Calu3 (cell line): ENCODE results near the gene MRPS18B. TPM values are rescaled to one million over a fixed set of nuclear protein-coding genes. Genes with fewer than 3 reads are reported as not detected.

Experiments
- BruUV-seq: library from RNA; stranded (reverse); fragments of 400-500 nt; replicated peaks from 2 replicates; lab custom pipeline; 2021; lab: Mats Ljungman, UMichigan
- CTCF ChIA-PET: fragments of 300-600 bp; sonication (Branson Sonifier 250); formaldehyde crosslinking; loops from one replicate; lab custom pipeline; 2022; ENCODE audit warnings: antibody characterized with exemption; lab: Charles Lee
- DNase-seq: peaks from one replicate; pipeline ENCODE4 v3.0.0; 2022
- H3K27ac Mint-ChIP-seq: one replicate; pipeline ENCODE4 v1.8.0; 2022; ENCODE audit warnings: mixed read lengths; ENCODE audit not compliant: unreplicated experiment
- H3K27me3 Mint-ChIP-seq: one replicate; pipeline ENCODE4 v1.8.0; 2022; ENCODE audit warnings: mixed read lengths; ENCODE audit not compliant: unreplicated experiment
- H3K36me3 Mint-ChIP-seq: one replicate; pipeline ENCODE4 v1.8.0; 2022; ENCODE audit warnings: mild to moderate bottlenecking, moderate library complexity, mixed read lengths; ENCODE audit not compliant: insufficient read depth, unreplicated experiment
- H3K4me1 Mint-ChIP-seq: one replicate; pipeline ENCODE4 v1.8.0; 2022; ENCODE audit warnings: mild to moderate bottlenecking, low read depth, mixed read lengths; ENCODE audit not compliant: unreplicated experiment
- H3K4me3 Mint-ChIP-seq: one replicate; pipeline ENCODE4 v1.8.0; 2022; ENCODE audit warnings: mild to moderate bottlenecking, low read depth, moderate library complexity, mixed read lengths; ENCODE audit not compliant: unreplicated experiment
- H3K9me3 Mint-ChIP-seq: one replicate; pipeline ENCODE4 v1.8.0; 2022; ENCODE audit warnings: low read depth, mixed read lengths; ENCODE audit not compliant: unreplicated experiment
- intact Hi-C: fragments of 100-400 bp; cut with micrococcal nuclease; formaldehyde crosslinking; loops from one replicate; pipeline ENCODE4 v1.10.0; 2022; ENCODE audit not compliant: unreplicated experiment
- total RNA-seq: library from RNA; stranded (reverse); gene quantifications from 2 replicates; pipeline ENCODE4 v1.2.3, GENCODE V29; 2022
- TF ChIP-seq, protein P1 (sequence below): fragments of 200-600 bp; IDR thresholded peaks from one replicate; pipeline ENCODE4 v1.8.0; 2022; ENCODE audit warnings: antibody characterized with exemption; ENCODE audit not compliant: unreplicated experiment

The MRPS18B gene
- total RNA-seq, 1 experiment from 2014 or later: 103 TPM

DNA sequence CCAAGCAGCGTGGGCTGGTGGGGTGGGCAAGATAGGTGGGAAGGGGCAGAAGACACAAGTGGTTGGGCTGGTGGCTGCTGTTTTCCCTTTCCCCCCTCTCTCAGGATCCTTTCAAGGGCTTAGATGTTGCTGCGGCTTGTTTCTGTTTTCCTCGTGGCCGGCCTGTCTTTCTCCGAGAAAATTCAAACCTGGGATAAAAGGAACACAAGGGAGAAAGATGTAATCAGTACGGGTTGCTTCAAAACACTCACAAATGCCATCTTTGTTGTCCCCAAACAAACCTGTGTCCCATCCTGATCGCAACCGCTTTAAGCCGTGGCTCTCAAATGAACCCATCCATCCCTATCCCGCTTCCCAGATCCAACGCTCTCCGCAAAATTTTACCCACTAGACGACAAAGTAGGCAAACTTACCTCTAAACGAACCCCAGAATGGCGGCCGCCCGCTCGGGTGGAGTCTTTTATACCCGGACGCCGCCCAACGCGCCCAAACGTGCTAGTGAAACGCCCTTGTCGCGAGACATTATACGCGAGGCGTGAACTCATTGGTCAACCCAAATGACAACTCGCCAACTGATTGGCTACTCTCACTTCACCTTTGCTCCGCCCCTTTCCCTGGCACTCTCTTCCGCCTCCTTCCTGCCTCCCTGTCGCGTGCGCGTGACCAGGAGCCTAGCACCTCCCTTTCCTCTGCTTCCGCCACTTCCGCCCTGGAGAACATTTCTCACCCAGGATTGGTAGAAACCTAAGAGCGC, 652 bp upstream of the MRPS18B start, which contains the start of gene PPP1R10:
TSS of gene PPP1R10 (minus strand) at position 433 of the 754 bp plus-strand sequence. CDS start 7,299 bp downstream, outside the sequence.
- TF ChIP-seq, protein P1, sequence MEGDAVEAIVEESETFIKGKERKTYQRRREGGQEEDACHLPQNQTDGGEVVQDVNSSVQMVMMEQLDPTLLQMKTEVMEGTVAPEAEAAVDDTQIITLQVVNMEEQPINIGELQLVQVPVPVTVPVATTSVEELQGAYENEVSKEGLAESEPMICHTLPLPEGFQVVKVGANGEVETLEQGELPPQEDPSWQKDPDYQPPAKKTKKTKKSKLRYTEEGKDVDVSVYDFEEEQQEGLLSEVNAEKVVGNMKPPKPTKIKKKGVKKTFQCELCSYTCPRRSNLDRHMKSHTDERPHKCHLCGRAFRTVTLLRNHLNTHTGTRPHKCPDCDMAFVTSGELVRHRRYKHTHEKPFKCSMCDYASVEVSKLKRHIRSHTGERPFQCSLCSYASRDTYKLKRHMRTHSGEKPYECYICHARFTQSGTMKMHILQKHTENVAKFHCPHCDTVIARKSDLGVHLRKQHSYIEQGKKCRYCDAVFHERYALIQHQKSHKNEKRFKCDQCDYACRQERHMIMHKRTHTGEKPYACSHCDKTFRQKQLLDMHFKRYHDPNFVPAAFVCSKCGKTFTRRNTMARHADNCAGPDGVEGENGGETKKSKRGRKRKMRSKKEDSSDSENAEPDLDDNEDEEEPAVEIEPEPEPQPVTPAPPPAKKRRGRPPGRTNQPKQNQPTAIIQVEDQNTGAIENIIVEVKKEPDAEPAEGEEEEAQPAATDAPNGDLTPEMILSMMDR: no peak
- BruUV-seq: TSS peak; percentile 65
- Mint-ChIP-seq H3K36me3 (peaks cover 93% of the 10 kb centered on the region), H3K4me1 (peaks cover 48% of the 10 kb centered on the region), H3K27me3 (peaks cover 16% of the 10 kb centered on the region), H3K27ac (peak within 1 kb of the TSS; percentile 98), H3K9me3 (no peaks in the 10 kb centered on the region), H3K4me3 (peak within 1 kb of the TSS; percentile 70)
- peak; percentile 99 for DNase-seq
- CTCF ChIA-PET: interaction anchor here (0.6 to 2.0 kb wide), 2 partner anchors 30 to 114 kb away, joined by 3 to 10 read pairs; no protein-coding TSS in a partner anchor
- intact Hi-C loops: loop anchor here (5.0 kb wide), 1 partner anchor 105 kb away; the partner anchor contains the start of gene TUBB

DNA sequence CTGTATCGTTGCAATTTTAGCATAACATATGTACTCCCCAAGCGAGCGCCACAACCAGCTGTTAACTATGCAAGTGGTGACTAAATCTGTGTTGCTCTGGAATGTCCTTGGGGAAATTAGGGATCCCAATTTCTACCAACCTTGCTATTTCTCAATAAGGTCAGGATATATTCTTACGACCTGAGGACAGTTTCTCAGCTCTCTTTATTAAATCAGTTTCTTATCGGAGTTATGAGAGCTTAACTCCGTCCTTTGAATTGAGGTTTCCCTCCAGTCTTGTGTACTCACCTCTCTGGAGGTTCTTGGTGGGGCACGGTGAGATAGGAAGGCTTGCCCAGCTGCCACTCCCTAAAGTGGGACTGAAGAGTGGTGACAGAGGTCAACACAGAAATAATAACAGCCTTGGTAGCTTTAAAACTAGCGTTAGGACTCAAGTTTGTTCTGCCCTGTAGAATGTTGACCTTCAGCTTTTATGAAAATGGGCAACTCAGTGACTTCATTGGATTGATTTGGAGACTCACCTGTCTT, 694 bp downstream of the MRPS18B start:
- intact Hi-C loops: loop anchor here (5.0 kb wide), 1 partner anchor 104 kb away; the partner anchor contains the start of gene TUBB
- H3K9me3 Mint-ChIP-seq: no peaks in the 10 kb centered on the region
- TF ChIP-seq, protein P1: no peak

DNA sequence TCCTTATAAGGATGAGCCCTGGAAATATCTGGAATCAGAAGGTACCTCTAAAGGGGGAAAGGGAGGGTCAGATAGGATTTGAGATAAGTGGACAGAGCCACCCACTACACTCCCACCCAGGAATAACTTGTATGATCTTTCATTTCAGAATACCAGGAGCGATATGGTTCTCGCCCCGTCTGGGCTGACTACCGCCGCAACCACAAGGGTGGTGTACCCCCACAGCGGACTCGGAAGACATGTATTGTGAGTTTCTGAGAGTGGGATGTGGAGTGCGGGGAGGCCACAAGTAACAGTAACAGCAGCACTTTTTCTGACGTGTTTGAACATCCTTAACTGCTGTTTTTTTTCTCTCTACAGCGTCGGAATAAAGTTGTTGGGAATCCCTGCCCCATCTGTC, 1.9 kb downstream of the MRPS18B start:
- intact Hi-C loops: loop anchor here (5.0 kb wide), 1 partner anchor 103 kb away; the partner anchor contains the start of gene TUBB
- peaks cover 96% of the 10 kb centered on the region for H3K36me3 Mint-ChIP-seq
- peaks cover 34% of the 10 kb centered on the region for H3K4me1 Mint-ChIP-seq
- no peak for DNase-seq
- H3K27ac Mint-ChIP-seq: peak overlapping the region; percentile 98
- no TSS peak for BruUV-seq
- CTCF ChIA-PET: no interaction called here
- TF ChIP-seq, protein P1: no peak
- peak overlapping the region; percentile 70 for H3K4me3 Mint-ChIP-seq
- no peaks in the 10 kb centered on the region for H3K9me3 Mint-ChIP-seq
- H3K27me3 Mint-ChIP-seq: peaks cover 16% of the 10 kb centered on the region

More for the DNA sequence above, 694 bp downstream of the MRPS18B start:
- Mint-ChIP-seq H3K4me3 (peak overlapping the region; percentile 70), H3K36me3 (peaks cover 98% of the 10 kb centered on the region), H3K27me3 (peaks cover 16% of the 10 kb centered on the region), H3K4me1 (peaks cover 44% of the 10 kb centered on the region), H3K27ac (peak overlapping the region; percentile 98)
- CTCF ChIA-PET: interaction anchor here (1.2 to 2.0 kb wide), 2 partner anchors 54 to 113 kb away, joined by 4 to 10 read pairs; partner anchors contain the start of gene DHX16
- no TSS peak for BruUV-seq
- DNase-seq: no peak

DNA sequence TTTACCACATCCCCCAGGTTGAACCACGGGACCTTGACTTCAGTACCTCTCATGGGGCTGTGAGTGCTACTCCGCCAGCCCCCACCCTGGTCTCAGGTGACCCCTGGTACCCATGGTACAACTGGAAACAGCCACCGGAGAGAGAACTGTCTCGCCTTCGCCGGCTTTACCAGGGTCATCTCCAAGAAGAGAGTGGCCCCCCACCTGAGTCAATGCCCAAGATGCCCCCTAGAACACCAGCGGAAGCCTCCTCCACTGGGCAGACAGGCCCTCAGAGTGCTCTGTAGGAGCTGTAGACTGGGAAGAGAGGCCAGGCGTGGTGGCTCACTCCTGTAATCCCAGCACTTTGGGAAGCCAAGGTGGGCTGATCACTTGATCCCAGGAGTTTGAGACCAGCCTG, 7.9 kb downstream of the MRPS18B start:
- CTCF ChIA-PET: interaction anchor here (0.5 to 1.4 kb wide), 2 partner anchors 28 to 105 kb away, joined by 5 to 6 read pairs; no protein-coding TSS in a partner anchor
- Mint-ChIP-seq H3K36me3 (peaks cover 93% of the 10 kb centered on the region), H3K9me3 (no peaks in the 10 kb centered on the region), H3K4me1 (peaks cover 32% of the 10 kb centered on the region), H3K27me3 (no peaks in the 10 kb centered on the region), H3K27ac (peak overlapping the region; percentile 97), H3K4me3 (peak overlapping the region; percentile 87)
- BruUV-seq: no TSS peak
- intact Hi-C loops: no loop called here
- TF ChIP-seq, protein P1: no peak
- no peak for DNase-seq
